Measurements from ENCODE around the gene GRAMD1C. TPM values are rescaled to one million over a fixed set of nuclear protein-coding genes. Genes with fewer than 3 reads are reported as not detected.

GRAMD1C gene
- total and polyA plus RNA-seq, 2 of the 13 experiments (the other 11 are each of a cell fraction or from before 2014, with no cell fraction given): 0.45 TPM; not detected in 1

GRCh38 chr3:113948015-113948917 is 109.7 kb downstream of the GRAMD1C start (continued):
- no peak for TF ChIP-seq NFYC (CRISPR knock-in tag; IDR thresholded peaks at IDR 0.05)
- 0 out of 2 replicates have a peak, but pooled peaks have one; percentile 10 for TF ChIP-seq HOXA3 (CRISPR knock-in tag; IDR thresholded peaks at IDR 0.05)
- TF ChIP-seq E2F2 (CRISPR knock-in tag; IDR thresholded peaks at IDR 0.05; ENCODE audit: borderline replicate concordance): peak; percentile 45; the same call in 1 of the 2 replicates
- TF ChIP-seq ZNF687 (CRISPR knock-in tag; IDR thresholded peaks at IDR 0.05): peak; percentile 70
- TF ChIP-seq NRL (CRISPR knock-in tag; IDR thresholded peaks at IDR 0.05; ENCODE audit: borderline replicate concordance): 0 out of 2 replicates have a peak, but pooled peaks have one; percentile 42

GRCh38 chr3:113952921-113953320 is 114.3 kb downstream of the GRAMD1C start:
- CTCF ChIA-PET (ENCODE audit: low intra/inter-chr PET ratio, low total read pairs): no interaction called here
- H3K9me3 ChIP-seq (ENCODE audit: low read length): no peaks in the 10 kb centered on the region
- no peak overlapping the region for H3K4me3 ChIP-seq (replicated peaks in 1 of 3; ENCODE audit: insufficient read depth in 1 of 3, low read depth in 2 of 3, low read length in 3 of 3)
- no peaks in the 10 kb centered on the region for H3K27me3 ChIP-seq (ENCODE audit: control insufficient read depth in 1 of 2, insufficient read depth in 2 of 2, low read length in 2 of 2)
- H3K36me3 ChIP-seq (replicated peaks in 1 of 2; ENCODE audit: control insufficient read depth in 1 of 2, insufficient read depth in 2 of 2, low read length in 2 of 2): no peaks in the 10 kb centered on the region
- H3K9ac ChIP-seq (ENCODE audit: insufficient read depth, low read depth, low read length): no peak overlapping the region
- no peak overlapping the region for H3K4me2 ChIP-seq (ENCODE audit: low read depth, low read length)
- ATAC-seq: no peak
- no TSS peak for BruUV-seq (replicated peaks)
- intact Hi-C loops (cut with micrococcal nuclease; ENCODE audit: unreplicated experiment): no loop called here
- no peak overlapping the region for H2AFZ ChIP-seq (ENCODE audit: low read length)
- H3K79me2 ChIP-seq (ENCODE audit: insufficient read depth, low read length): no peaks in the 10 kb centered on the region
- H4K20me1 ChIP-seq (ENCODE audit: insufficient read depth, low read length): no peaks in the 10 kb centered on the region
- DNase-seq (ENCODE audit: low spot score): no peak
- no peak overlapping the region for H3K27ac ChIP-seq (ENCODE audit: extremely low read length, insufficient read depth, low read length)
- TF ChIP-seq ZNF136 (CRISPR knock-in tag; IDR thresholded peaks at IDR 0.05; ENCODE audit: low read depth) (no peak), ZNF460 (CRISPR knock-in tag; IDR thresholded peaks at IDR 0.05; ENCODE audit: borderline replicate concordance) (no peak), ZNF224 (CRISPR knock-in tag; IDR thresholded peaks at IDR 0.05) (no peak), TBL1XR1 (IDR thresholded peaks at IDR 0.05; ENCODE audit: borderline replicate concordance, low read length, partially characterized antibody) (no peak), SMAD9 (CRISPR knock-in tag; IDR thresholded peaks at IDR 0.05) (no peak), SNAI1 (CRISPR knock-in tag; IDR thresholded peaks at IDR 0.05; ENCODE audit: borderline replicate concordance) (no peak)
- POLR2A ChIA-PET: no interaction called here
- in situ Hi-C loops (cut with HindIII; ENCODE audit: extremely low pct_ligation_motif_present, low pct_unique_long_range_greater_than_20kb): no loop called here
- no peak for FAIRE-seq
- no peaks in the 10 kb centered on the region for H3K4me1 ChIP-seq (ENCODE audit: insufficient read depth, low read length)

Measured in HepG2 (cell line).